Vagina (tissue), 2 donors: ENCODE measurements around the gene ADI1. TPM values are rescaled to one million over a fixed set of nuclear protein-coding genes. Genes with fewer than 3 reads are reported as not detected.
A peak's percentile ranks its signal among the peaks of the same experiment; 100 is the strongest.

Source experiments
- DNase-seq, 2 donors: peaks; one replicate each; pipeline ENCODE4 v3.0.0-alpha.2; 2017; ENCODE audit errors: extremely low spot score in 2 of 2
- H3K27ac ChIP-seq: fragments of 200-600 bp; sonication (generic); one replicate; pipeline ENCODE4 v1.5.1; 2019
- H3K27me3 ChIP-seq: fragments of 200-600 bp; sonication (generic); one replicate; pipeline ENCODE4 v1.5.1; 2019
- H3K36me3 ChIP-seq, 2 donors: fragments of 200-600 bp; sonication (generic); one replicate each; pipeline ENCODE4 v1.5.1; 2017 to 2019
- H3K4me1 ChIP-seq: fragments of 200-600 bp; sonication (generic); one replicate; pipeline ENCODE4 v1.5.1; 2019
- H3K4me3 ChIP-seq, 2 donors: fragments of 200-600 bp; sonication (generic); 1 replicate in 1 of 2; 2 replicates in 1 of 2; pipeline ENCODE4 v1.5.1; 2016 to 2019
- H3K9me3 ChIP-seq: fragments of 200-600 bp; sonication (generic); one replicate; pipeline ENCODE4 v1.5.1; 2019
- CTCF ChIP-seq, 3 experiments: fragments of 450-650 bp in 2 of 3; fragments of 200-600 bp in 1 of 3; sonication (generic) in 1 of 3; IDR thresholded peaks; one replicate each; pipeline ENCODE4 v1.5.1; 2017 to 2019; ENCODE audit warnings: antibody characterized with exemption in 3 of 3, mild to moderate bottlenecking in 2 of 3, moderate library complexity in 2 of 3
- POLR2A ChIP-seq, 2 donors: fragments of 450-650 bp; IDR thresholded peaks; one replicate each; pipeline ENCODE4 v1.6.1; 2017; ENCODE audit warnings: antibody characterized with exemption in 2 of 2, mild to moderate bottlenecking in 2 of 2, moderate library complexity in 2 of 2
- POLR2AphosphoS5 ChIP-seq, 2 donors: sonication (generic); formaldehyde crosslinking; IDR thresholded peaks; one replicate each; pipeline ENCODE4 v1.9.0; 2017; ENCODE audit warnings: antibody characterized with exemption in 2 of 2, mild to moderate bottlenecking in 2 of 2, low read depth in 1 of 2; ENCODE audit not compliant: insufficient read depth in 1 of 2
- intact Hi-C: fragments of 100-400 bp; cut with DNase I; formaldehyde crosslinking; loops from one replicate; pipeline ENCODE4 v1.15.1; 2023
- total RNA-seq: library from RNA; depleted of rRNA; stranded (reverse); fragments of >200 nt; gene quantifications from one replicate; pipeline ENCODE4 v1.2.3, GENCODE V29; 2016

ADI1 gene
- total RNA-seq, 1 donor from 2014 or later, result 26.3 TPM

- no peaks in the 10 kb centered on the region for H3K27me3 ChIP-seq
- H3K27ac ChIP-seq, result peak overlapping the region; percentile 58
- TF ChIP-seq POLR2AphosphoS5 (IDR thresholded peaks at IDR 0.05; ENCODE audit: insufficient read depth in 1 of 2, low read depth in 1 of 2) (no peak), CTCF (IDR thresholded peaks at IDR 0.05) (peak; percentile 6 to 91 (median 50))
- no peak overlapping the region for H3K4me3 ChIP-seq
- no peak for DNase-seq
- intact Hi-C loops, result no loop called here
- no peaks in the 10 kb centered on the region for H3K9me3 ChIP-seq
- peaks cover 0 to 53% of the 10 kb centered on the region in 2 donors for H3K36me3 ChIP-seq
- H3K4me1 ChIP-seq, result peaks cover 10% of the 10 kb centered on the region
These were observed 57.4 kb downstream of the ADI1 start for GRCh38 chr2:3461801-3462492.

GRCh38 chr2:3460831-3461800 lies 58.2 kb downstream of the ADI1 start:
- no peak for DNase-seq
- peak overlapping the region; percentile 58 for H3K27ac ChIP-seq

GRCh38 chr2:3460156-3460555 lies 59.2 kb downstream of the ADI1 start:
- no peaks in the 10 kb centered on the region for H3K27me3 ChIP-seq
- TF ChIP-seq CTCF (IDR thresholded peaks at IDR 0.05), result no peak
- no peak for DNase-seq
- intact Hi-C loops, result no loop called here
- no peak overlapping the region for H3K27ac ChIP-seq
- H3K4me3 ChIP-seq, result no peak overlapping the region
- no peaks in the 10 kb centered on the region for H3K9me3 ChIP-seq
- peaks cover 0 to 52% of the 10 kb centered on the region in 2 donors for H3K36me3 ChIP-seq
- H3K4me1 ChIP-seq, result peaks cover 5% of the 10 kb centered on the region

More at GRCh38 chr2:3460831-3461800, 58.2 kb downstream of the ADI1 start:
- intact Hi-C loops, result no loop called here
- Histone ChIP-seq H3K4me1 (peaks cover 9% of the 10 kb centered on the region), H3K36me3 (peaks cover 0 to 54% of the 10 kb centered on the region in 2 donors), H3K27me3 (no peaks in the 10 kb centered on the region), H3K9me3 (no peaks in the 10 kb centered on the region), H3K4me3 (no peak overlapping the region)
- TF ChIP-seq POLR2A (IDR thresholded peaks at IDR 0.05) (no peak), CTCF (IDR thresholded peaks at IDR 0.05) (no peak), POLR2AphosphoS5 (IDR thresholded peaks at IDR 0.05; ENCODE audit: insufficient read depth in 1 of 2, low read depth in 1 of 2) (no peak)

GRCh38 chr2:3459185-3460015 lies 59.9 kb downstream of the ADI1 start:
- H3K4me1 ChIP-seq, result peaks cover 5% of the 10 kb centered on the region
- H3K4me3 ChIP-seq, result no peak overlapping the region
- TF ChIP-seq POLR2A (IDR thresholded peaks at IDR 0.05) (no peak), POLR2AphosphoS5 (IDR thresholded peaks at IDR 0.05; ENCODE audit: insufficient read depth in 1 of 2, low read depth in 1 of 2) (no peak), CTCF (IDR thresholded peaks at IDR 0.05) (no peak)
- H3K9me3 ChIP-seq, result no peaks in the 10 kb centered on the region
- no peak for DNase-seq
- no peak overlapping the region for H3K27ac ChIP-seq
- H3K36me3 ChIP-seq, result peaks cover 0 to 45% of the 10 kb centered on the region in 2 donors
- no peaks in the 10 kb centered on the region for H3K27me3 ChIP-seq
- intact Hi-C loops, result no loop called here
